Prostate gland (tissue), 2 donors: ENCODE measurements around the gene UCP2.

Experiments used
- POLR2AphosphoS5 ChIP-seq: sonication (generic); formaldehyde crosslinking; IDR thresholded peaks from one replicate; pipeline ENCODE4 v1.6.1; 2017; ENCODE audit warnings: antibody characterized with exemption
- TF ChIP-seq, protein P1 (sequence below), 4 experiments: fragments of 200-600 bp in 2 of 4; fragments of 450-650 bp in 2 of 4; sonication (generic) in 2 of 4; IDR thresholded peaks; 1 replicate in 3 of 4; 2 replicates in 1 of 4; pipeline ENCODE4 v1.5.1; 2016 to 2019; ENCODE audit warnings: antibody characterized with exemption in 4 of 4, mild to moderate bottlenecking in 2 of 4, moderate library complexity in 2 of 4

DNA sequence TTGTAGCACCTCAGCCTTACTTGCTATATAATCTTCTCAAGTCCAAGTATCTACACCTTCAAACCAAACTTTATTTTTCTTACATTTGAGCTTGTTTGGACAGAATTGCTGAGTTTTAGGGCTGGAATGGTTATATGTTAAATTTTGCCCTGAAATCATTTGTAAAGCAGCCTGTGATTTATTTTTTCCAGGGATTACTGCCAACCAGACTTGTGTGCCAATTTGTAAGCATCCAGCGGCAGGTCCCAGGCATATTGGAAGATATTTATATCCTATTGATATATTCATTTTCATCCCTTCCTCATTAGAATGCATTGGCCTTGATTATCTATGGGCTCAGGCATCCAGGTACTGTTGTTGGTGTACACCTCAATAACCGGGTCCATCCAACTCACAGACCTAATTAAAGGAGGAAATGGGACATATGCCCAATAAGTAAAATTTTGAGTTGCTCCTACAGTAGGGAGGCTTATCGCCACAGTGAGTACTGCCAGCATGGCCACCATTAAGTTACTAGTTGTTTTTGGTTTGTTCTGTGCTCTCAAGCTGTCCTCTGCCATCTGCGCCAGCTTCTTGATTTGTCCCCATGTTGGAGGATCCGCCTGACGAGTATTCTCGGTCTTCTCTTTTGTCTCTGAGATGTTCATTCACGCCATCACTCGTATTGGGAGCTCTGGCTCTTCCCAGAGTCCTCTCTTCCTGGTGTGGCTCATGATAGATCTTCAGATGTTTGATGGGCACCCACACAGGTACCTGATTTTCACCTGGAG lies 41.7 kb downstream of the UCP2 start:
- TF ChIP-seq, protein P1, sequence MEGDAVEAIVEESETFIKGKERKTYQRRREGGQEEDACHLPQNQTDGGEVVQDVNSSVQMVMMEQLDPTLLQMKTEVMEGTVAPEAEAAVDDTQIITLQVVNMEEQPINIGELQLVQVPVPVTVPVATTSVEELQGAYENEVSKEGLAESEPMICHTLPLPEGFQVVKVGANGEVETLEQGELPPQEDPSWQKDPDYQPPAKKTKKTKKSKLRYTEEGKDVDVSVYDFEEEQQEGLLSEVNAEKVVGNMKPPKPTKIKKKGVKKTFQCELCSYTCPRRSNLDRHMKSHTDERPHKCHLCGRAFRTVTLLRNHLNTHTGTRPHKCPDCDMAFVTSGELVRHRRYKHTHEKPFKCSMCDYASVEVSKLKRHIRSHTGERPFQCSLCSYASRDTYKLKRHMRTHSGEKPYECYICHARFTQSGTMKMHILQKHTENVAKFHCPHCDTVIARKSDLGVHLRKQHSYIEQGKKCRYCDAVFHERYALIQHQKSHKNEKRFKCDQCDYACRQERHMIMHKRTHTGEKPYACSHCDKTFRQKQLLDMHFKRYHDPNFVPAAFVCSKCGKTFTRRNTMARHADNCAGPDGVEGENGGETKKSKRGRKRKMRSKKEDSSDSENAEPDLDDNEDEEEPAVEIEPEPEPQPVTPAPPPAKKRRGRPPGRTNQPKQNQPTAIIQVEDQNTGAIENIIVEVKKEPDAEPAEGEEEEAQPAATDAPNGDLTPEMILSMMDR (IDR thresholded peaks at IDR 0.05) = no peak
- no peak for TF ChIP-seq POLR2AphosphoS5
